Choroid plexus epithelial cell (primary cell): ENCODE data around the gene CCS.

Experiments used
- DNase-seq: peaks from one replicate; pipeline ENCODE4 v3.0.0-alpha.2; 2010; ENCODE audit warnings: low read depth
- H3K4me3 ChIP-seq: 2 replicates; pipeline ENCODE4 v1.5.1; 2011; ENCODE audit warnings: low read depth, mild to moderate bottlenecking, control low read depth, low read length, moderate library complexity
- TF ChIP-seq, protein P1 (sequence below): conservative IDR thresholded peaks from 2 replicates; pipeline ENCODE4 v1.5.1; 2011; ENCODE audit warnings: low read depth, mild to moderate bottlenecking, control low read depth, inconsistent platforms, low read length, moderate library complexity

The CCS gene

DNA sequence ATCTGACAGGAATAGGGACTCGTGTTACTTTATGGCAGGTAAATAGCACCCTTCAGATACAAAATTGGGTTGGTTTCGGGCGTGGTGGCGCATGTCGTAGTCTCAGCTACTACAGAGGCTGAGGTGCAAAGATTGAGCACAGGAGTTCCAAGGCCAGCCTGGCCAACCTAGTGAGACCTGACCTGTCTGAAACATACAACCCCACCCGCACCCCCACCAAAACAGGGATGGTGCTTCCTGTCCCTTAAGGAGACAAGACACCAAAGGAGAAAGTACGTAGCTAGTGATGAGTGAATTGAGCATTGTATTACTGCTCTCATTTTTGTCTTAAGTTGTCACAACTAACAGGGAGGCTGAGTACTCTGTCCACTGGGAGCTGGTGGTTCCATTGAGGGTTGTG lies 59.7 kb downstream of the CCS start:
- TF ChIP-seq, protein P1, sequence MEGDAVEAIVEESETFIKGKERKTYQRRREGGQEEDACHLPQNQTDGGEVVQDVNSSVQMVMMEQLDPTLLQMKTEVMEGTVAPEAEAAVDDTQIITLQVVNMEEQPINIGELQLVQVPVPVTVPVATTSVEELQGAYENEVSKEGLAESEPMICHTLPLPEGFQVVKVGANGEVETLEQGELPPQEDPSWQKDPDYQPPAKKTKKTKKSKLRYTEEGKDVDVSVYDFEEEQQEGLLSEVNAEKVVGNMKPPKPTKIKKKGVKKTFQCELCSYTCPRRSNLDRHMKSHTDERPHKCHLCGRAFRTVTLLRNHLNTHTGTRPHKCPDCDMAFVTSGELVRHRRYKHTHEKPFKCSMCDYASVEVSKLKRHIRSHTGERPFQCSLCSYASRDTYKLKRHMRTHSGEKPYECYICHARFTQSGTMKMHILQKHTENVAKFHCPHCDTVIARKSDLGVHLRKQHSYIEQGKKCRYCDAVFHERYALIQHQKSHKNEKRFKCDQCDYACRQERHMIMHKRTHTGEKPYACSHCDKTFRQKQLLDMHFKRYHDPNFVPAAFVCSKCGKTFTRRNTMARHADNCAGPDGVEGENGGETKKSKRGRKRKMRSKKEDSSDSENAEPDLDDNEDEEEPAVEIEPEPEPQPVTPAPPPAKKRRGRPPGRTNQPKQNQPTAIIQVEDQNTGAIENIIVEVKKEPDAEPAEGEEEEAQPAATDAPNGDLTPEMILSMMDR: no peak
- no peak overlapping the region for H3K4me3 ChIP-seq
- DNase-seq: no peak

DNA sequence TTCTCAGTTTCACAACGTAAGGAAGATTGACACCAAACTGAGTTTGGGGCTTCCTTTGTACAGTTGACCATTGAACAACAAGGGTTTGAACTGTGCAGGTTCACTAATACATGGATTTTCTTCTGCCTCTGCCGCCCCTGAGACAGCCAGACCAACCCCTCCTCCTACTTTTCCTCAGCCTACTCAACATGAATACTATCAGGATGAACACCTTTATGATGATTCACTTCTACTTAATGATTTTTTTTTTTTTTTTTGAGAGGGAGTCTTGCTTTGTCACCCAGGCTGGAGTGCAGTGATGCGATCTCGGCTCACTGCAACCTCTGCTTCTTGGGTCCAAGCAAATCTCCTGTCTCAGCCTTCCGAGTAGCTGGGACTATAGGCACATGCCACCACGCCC lies 60.1 kb downstream of the CCS start:
- no peak overlapping the region for H3K4me3 ChIP-seq
- no peak for DNase-seq
- TF ChIP-seq, protein P1: no peak
